ENCODE data around the gene MRPL43. TPM values are rescaled to one million over a fixed set of nuclear protein-coding genes. Genes with fewer than 3 reads are reported as not detected.

Gene MRPL43
- total and polyA plus RNA-seq, 2 donors (not counting 3 experiments of a cell fraction or from before 2014, with no cell fraction given), result 75.0 to 144 TPM

GRCh38 chr10:100948916-100949315 lies 38.4 kb downstream of the MRPL43 start:
- ChIA-PET POLR2A (no interaction called here), CTCF (interaction anchor here (0.7 kb wide), 1 partner anchor 27 kb away, joined by 3 read pairs; no protein-coding TSS in a partner anchor)
- BruUV-seq (replicated peaks), result no TSS peak
- H3K4me3 ChIP-seq (replicated peaks in 1 of 3; ENCODE audit: insufficient read depth in 1 of 3, low read depth in 1 of 3, low read length in 3 of 3), result no peak overlapping the region
- no peaks in the 10 kb centered on the region for H3K27me3 ChIP-seq (ENCODE audit: control insufficient read depth in 2 of 2, insufficient read depth in 2 of 2, low read length in 2 of 2)
- H3K9me3 ChIP-seq (replicated peaks; ENCODE audit: control insufficient read depth, insufficient read depth, low read length), result no peaks in the 10 kb centered on the region
- no peak overlapping the region for H3K27ac ChIP-seq (ENCODE audit: insufficient read depth, low read depth, low read length)
- dilution Hi-C loops (cut with MboI; ENCODE audit: extremely low pct_ligation_motif_present, low sequenced_read_pairs), result no loop called here
- no peak overlapping the region for H3K9ac ChIP-seq (replicated peaks; ENCODE audit: extremely low read depth, insufficient read depth, low read length)
- TF ChIP-seq POLR2AphosphoS5 (IDR thresholded peaks at IDR 0.05; ENCODE audit: insufficient read depth, low read depth, low read length), result no peak
- TF ChIP-seq JUN (IDR thresholded peaks at IDR 0.05; ENCODE audit: borderline replicate concordance, insufficient read depth, insufficient read length, low read depth), result no peak
- TF ChIP-seq POLR2A (IDR thresholded peaks at IDR 0.05; ENCODE audit: low read depth, low read length), result no peak
- no peak for TF ChIP-seq MYC (IDR thresholded peaks at IDR 0.05; ENCODE audit: low read depth, low read length)
- no peak for TF ChIP-seq EZH2 (IDR thresholded peaks at IDR 0.05; ENCODE audit: borderline replicate concordance, low read depth, low read length, severe bottlenecking)
- TF ChIP-seq MAX (IDR thresholded peaks at IDR 0.05; ENCODE audit: insufficient read depth, insufficient read length), result no peak
- no peak for TF ChIP-seq GATA2 (IDR thresholded peaks at IDR 0.05; ENCODE audit: insufficient read depth, insufficient read length, low read depth, low read length)
- no peak for TF ChIP-seq FOS (IDR thresholded peaks at IDR 0.05; ENCODE audit: borderline replicate concordance, insufficient read depth, low read length)
- TF ChIP-seq CTCF (IDR thresholded peaks at IDR 0.05; ENCODE audit: extremely low read depth in 1 of 2, insufficient read depth in 1 of 2, low read depth in 1 of 2, low read length in 2 of 2), result no peak
- H3K4me1 ChIP-seq (ENCODE audit: control insufficient read depth, extremely low read depth, insufficient read depth, low read length), result no peaks in the 10 kb centered on the region
- no peak for DNase-seq (ENCODE audit: low read depth, low spot score)
- H4K20me1 ChIP-seq (replicated peaks; ENCODE audit: control insufficient read depth, extremely low read depth, insufficient read depth, low read length), result no peaks in the 10 kb centered on the region
- no peak overlapping the region for H2AFZ ChIP-seq (ENCODE audit: low read depth, low read length)
- no peak overlapping the region for H3K4me2 ChIP-seq (ENCODE audit: insufficient read depth, low read length)
- H3K36me3 ChIP-seq (ENCODE audit: control insufficient read depth in 2 of 2, extremely low read depth in 1 of 2, insufficient read depth in 2 of 2, low read length in 2 of 2), result peaks cover 8 to 29% of the 10 kb centered on the region in 2 experiments
- H3K9me1 ChIP-seq (replicated peaks; ENCODE audit: control insufficient read depth, extremely low read depth, insufficient read depth, low read length), result no peaks in the 10 kb centered on the region
- H3K79me2 ChIP-seq (ENCODE audit: control insufficient read depth, insufficient read depth, low read length), result no peaks in the 10 kb centered on the region
- no peak for FAIRE-seq
- intact Hi-C loops (cut with micrococcal nuclease), result no loop called here
